Measurements from ENCODE around the gene RTKN. TPM values are rescaled to one million over a fixed set of nuclear protein-coding genes. Genes with fewer than 3 reads are reported as not detected.

Gene RTKN
- total RNA-seq, 5 donors from 2014 or later (not counting 1 experiment from before 2014, with no cell fraction given): 0.93 to 1.7 (median 0.96) TPM; not detected in 1

DNA sequence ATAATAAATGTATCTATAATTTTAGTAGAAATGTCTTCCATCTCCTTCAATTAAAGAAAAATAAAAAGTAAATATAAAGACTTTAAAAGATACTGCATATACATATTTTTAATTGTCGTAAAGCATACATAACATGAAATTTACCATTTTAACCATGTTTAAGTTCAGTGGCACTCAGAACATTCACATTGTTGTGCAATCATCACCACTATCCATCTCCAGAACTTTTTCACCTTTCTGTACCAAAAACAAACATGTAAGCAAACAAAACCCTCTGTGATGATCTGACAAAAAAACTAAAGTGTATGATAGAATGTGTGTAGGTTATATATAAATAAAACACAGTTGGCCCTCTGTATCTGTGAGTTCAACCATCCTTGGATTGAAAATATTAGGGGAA lies 48.2 kb downstream of the RTKN start:
- peaks cover 14 to 16% of the 10 kb centered on the region in 2 experiments for H3K4me1 ChIP-seq (ENCODE audit: control insufficient read depth in 1 of 2, extremely low read depth in 1 of 2, insufficient read depth in 2 of 2, low read length in 2 of 2)
- H3K27ac Mint-ChIP-seq: no peak overlapping the region
- no peak overlapping the region for H3K4me3 ChIP-seq (ENCODE audit: control insufficient read depth in 1 of 2, extremely low read depth in 1 of 2, low read length in 1 of 2)
- no peak for DNase-seq
- peaks cover 0 to 6% (median 4%) of the 10 kb centered on the region in 3 donors for H3K4me1 Mint-ChIP-seq
- ChIA-PET POLR2A (no interaction called here), CTCF (interaction anchor here in 1 of 2 donors (0.8 to 1.1 kb wide), 2 partner anchors 15 to 64 kb away, joined by 3 read pairs; no protein-coding TSS in a partner anchor)
- no peaks in the 10 kb centered on the region for H3K36me3 ChIP-seq (ENCODE audit: control insufficient read depth in 2 of 2, extremely low read depth in 1 of 2, insufficient read depth in 1 of 2, low read length in 1 of 2)
- peaks cover 0 to 8% of the 10 kb centered on the region in 2 donors for H3K27me3 Mint-ChIP-seq
- no CpG with 5 or more reads among the region's 1 CpG for WGBS (ENCODE audit: insufficient coverage)
- no peaks in the 10 kb centered on the region for H3K36me3 Mint-ChIP-seq
- no peak overlapping the region for H3K4me3 Mint-ChIP-seq
- peaks cover 0 to 7% of the 10 kb centered on the region in 2 experiments for H3K27me3 ChIP-seq (replicated peaks in 1 of 2; ENCODE audit: control insufficient read depth in 2 of 2, extremely low read depth in 1 of 2, insufficient read depth in 2 of 2, low read length in 1 of 2)
- no peak for ATAC-seq (replicated peaks in 1 of 4)
- H3K27ac ChIP-seq (ENCODE audit: low read length): no peak overlapping the region
- no peaks in the 10 kb centered on the region for H3K9me3 ChIP-seq
- H3K9me3 Mint-ChIP-seq: no peaks in the 10 kb centered on the region

DNA sequence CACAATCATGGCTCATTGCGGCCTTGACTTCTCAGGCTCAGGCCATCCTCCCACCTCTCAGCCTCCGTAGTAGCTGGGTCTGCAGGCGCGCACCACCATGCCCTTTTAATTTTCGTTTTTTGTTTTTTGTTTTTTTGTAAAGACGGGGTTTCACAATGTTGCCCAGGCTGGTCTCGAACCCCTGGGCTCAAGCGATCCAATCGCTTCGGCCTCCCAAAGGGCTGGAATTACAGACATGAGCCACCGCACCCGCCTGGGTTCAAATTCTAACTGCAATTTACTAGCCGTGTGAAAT lies 49.3 kb downstream of the RTKN start:
- Histone ChIP-seq H3K27ac (ENCODE audit: low read length) (no peak overlapping the region), H3K27me3 (replicated peaks in 1 of 2; ENCODE audit: control insufficient read depth in 2 of 2, extremely low read depth in 1 of 2, insufficient read depth in 2 of 2, low read length in 1 of 2) (peaks cover 0 to 6% of the 10 kb centered on the region in 2 experiments), H3K9me3 (no peaks in the 10 kb centered on the region), H3K36me3 (ENCODE audit: control insufficient read depth in 2 of 2, extremely low read depth in 1 of 2, insufficient read depth in 1 of 2, low read length in 1 of 2) (no peaks in the 10 kb centered on the region), H3K4me3 (ENCODE audit: control insufficient read depth in 1 of 2, extremely low read depth in 1 of 2, low read length in 1 of 2) (no peak overlapping the region), H3K4me1 (ENCODE audit: control insufficient read depth in 1 of 2, extremely low read depth in 1 of 2, insufficient read depth in 2 of 2, low read length in 2 of 2) (peaks cover 14 to 16% of the 10 kb centered on the region in 2 experiments)
- Mint-ChIP-seq H3K4me1 (peaks cover 0 to 6% (median 4%) of the 10 kb centered on the region in 3 donors), H3K36me3 (no peaks in the 10 kb centered on the region), H3K27ac (peak overlapping the region in 1 of 2 donors; percentile 100), H3K4me3 (no peak overlapping the region), H3K27me3 (peaks cover 0 to 8% of the 10 kb centered on the region in 2 donors), H3K9me3 (no peaks in the 10 kb centered on the region)
- ATAC-seq (replicated peaks in 1 of 4) (no peak), DNase-seq (no peak)
- CTCF ChIA-PET: interaction anchor here (0.6 to 1.4 kb wide), 5 partner anchors 17 to 272 kb away, joined by 3 to 5 read pairs (median 3); partner anchors contain the start of gene C2orf81 (in 1 of the 2)
- WGBS (ENCODE audit: insufficient coverage): 68% methylated on average over 8 of the region's 13 CpGs
- POLR2A ChIA-PET: interaction anchor here in 1 of 2 donors (1.2 kb wide), 1 partner anchor 28 kb away, joined by 4 read pairs; no protein-coding TSS in a partner anchor

DNA sequence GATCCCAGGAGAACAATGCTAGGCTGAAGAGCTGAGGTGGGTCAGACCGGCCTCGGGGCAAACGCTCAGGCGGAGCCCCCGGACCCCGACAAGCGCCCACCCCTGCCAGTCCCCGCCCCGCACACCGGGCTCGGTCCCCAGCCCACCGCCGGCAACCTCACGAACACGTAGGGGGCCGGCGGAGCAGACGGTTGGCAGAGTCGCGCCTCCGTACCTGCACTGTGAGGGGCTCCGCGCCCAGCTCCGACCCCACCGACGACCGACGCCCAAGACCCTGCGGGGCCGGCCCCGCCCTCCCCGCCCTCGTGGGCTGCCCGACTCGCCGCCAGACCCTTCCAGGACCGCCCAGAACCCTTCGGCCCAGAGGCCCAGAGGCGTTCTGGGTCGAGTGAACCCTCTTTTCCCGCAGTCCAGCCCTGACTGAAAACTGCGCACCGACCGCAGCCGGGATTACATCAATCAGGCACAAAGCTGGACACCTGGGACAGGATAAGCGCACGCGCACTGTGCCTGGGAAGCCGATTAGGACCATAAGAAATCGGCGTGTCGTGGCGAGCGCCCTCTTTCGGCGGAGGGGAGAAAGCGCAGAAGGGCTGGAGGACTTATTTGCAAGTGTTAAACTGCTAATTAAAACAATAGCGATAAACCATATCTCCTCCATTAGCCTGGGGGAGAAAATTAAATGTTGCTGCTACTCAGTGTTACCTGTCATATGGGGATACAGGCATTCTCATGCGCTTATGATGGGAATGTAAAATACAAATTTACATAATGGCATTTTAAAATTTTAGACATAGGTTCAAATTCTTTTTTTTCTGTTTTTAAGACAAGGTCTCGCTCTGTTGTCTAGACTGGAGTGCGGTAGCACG lies 49.9 kb downstream of the RTKN start:
- Mint-ChIP-seq H3K4me3 (peak overlapping the region in 1 of 3 donors; percentile 97), H3K27me3 (peaks cover 0 to 7% of the 10 kb centered on the region in 2 donors), H3K27ac (peak overlapping the region; percentile 99 to 100), H3K36me3 (no peaks in the 10 kb centered on the region), H3K9me3 (no peaks in the 10 kb centered on the region), H3K4me1 (peaks cover 0 to 6% (median 4%) of the 10 kb centered on the region in 3 donors)
- CTCF ChIA-PET: interaction anchor here (0.6 to 2.0 kb wide), 16 partner anchors 9 to 567 kb away, joined by 3 to 11 read pairs (median 4); partner anchors contain the start of genes C2orf81 (in 1 of the 2), MOB1A (in 1 of the 2) and STAMBP (in 1 of the 2)
- Histone ChIP-seq H3K9me3 (no peaks in the 10 kb centered on the region), H3K36me3 (ENCODE audit: control insufficient read depth in 2 of 2, extremely low read depth in 1 of 2, insufficient read depth in 1 of 2, low read length in 1 of 2) (no peaks in the 10 kb centered on the region), H3K4me1 (ENCODE audit: control insufficient read depth in 1 of 2, extremely low read depth in 1 of 2, insufficient read depth in 2 of 2, low read length in 2 of 2) (peaks cover 14 to 16% of the 10 kb centered on the region in 2 experiments), H3K27me3 (replicated peaks in 1 of 2; ENCODE audit: control insufficient read depth in 2 of 2, extremely low read depth in 1 of 2, insufficient read depth in 2 of 2, low read length in 1 of 2) (peaks cover 0 to 4% of the 10 kb centered on the region in 2 experiments), H3K4me3 (ENCODE audit: control insufficient read depth in 1 of 2, extremely low read depth in 1 of 2, low read length in 1 of 2) (peak overlapping the region; percentile 62 to 67), H3K27ac (ENCODE audit: low read length) (peak overlapping the region; percentile 90)
- DNase-seq (peak; percentile 87 to 98 (median 94)), ATAC-seq (replicated peaks in 1 of 4) (peak; percentile 88 to 92 (median 90))
- POLR2A ChIA-PET: interaction anchor here (0.6 to 1.2 kb wide), 4 partner anchors 28 to 1099 kb away, joined by 3 to 7 read pairs (median 4); no protein-coding TSS in a partner anchor
- WGBS (ENCODE audit: insufficient coverage): 2% methylated on average over 49 of the region's 62 CpGs

DNA sequence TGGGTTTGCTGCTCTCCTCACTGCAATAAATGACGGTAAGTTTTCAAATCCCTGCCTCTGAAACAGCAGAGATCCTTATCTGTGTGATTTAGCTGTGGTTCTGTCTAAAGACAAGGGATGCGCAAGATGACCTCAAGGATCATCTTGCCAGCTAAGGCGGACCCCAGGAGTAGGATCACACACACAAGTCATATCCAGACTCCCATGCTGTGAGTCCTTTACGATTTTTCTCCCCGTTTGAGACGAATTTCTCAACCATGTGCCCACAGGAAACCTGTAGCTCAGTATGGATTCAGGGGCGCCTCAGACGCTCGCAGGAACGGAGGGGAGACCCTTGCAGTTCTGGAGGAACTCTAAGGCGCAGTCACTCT lies 50.5 kb downstream of the RTKN start:
- POLR2A ChIA-PET: interaction anchor here (0.6 to 1.2 kb wide), 4 partner anchors 29 to 550 kb away, joined by 3 to 9 read pairs (median 5); partner anchors contain the start of gene MOB1A (in 1 of the 2)
- 1% methylated on average over 10 of the region's 11 CpGs for WGBS (ENCODE audit: insufficient coverage)
- CTCF ChIA-PET: interaction anchor here (0.5 to 2.0 kb wide), 15 partner anchors 9 to 567 kb away, joined by 3 to 11 read pairs (median 4); partner anchors contain the start of genes C2orf81 (in 1 of the 2), MOB1A (in 1 of the 2) and STAMBP (in 1 of the 2)
- Histone ChIP-seq H3K27me3 (replicated peaks in 1 of 2; ENCODE audit: control insufficient read depth in 2 of 2, extremely low read depth in 1 of 2, insufficient read depth in 2 of 2, low read length in 1 of 2) (peaks cover 0 to 4% of the 10 kb centered on the region in 2 experiments), H3K36me3 (ENCODE audit: control insufficient read depth in 2 of 2, extremely low read depth in 1 of 2, insufficient read depth in 1 of 2, low read length in 1 of 2) (no peaks in the 10 kb centered on the region), H3K27ac (ENCODE audit: low read length) (peak overlapping the region; percentile 90), H3K4me3 (ENCODE audit: control insufficient read depth in 1 of 2, extremely low read depth in 1 of 2, low read length in 1 of 2) (peak overlapping the region; percentile 60 to 67), H3K9me3 (no peaks in the 10 kb centered on the region), H3K4me1 (ENCODE audit: control insufficient read depth in 1 of 2, extremely low read depth in 1 of 2, insufficient read depth in 2 of 2, low read length in 2 of 2) (peaks cover 14 to 16% of the 10 kb centered on the region in 2 experiments)
- no peaks in the 10 kb centered on the region for H3K9me3 Mint-ChIP-seq
- peak overlapping the region in 1 of 3 donors; percentile 97 for H3K4me3 Mint-ChIP-seq
- H3K27ac Mint-ChIP-seq: peak overlapping the region; percentile 83 to 100
- ATAC-seq (replicated peaks in 1 of 4): peak in 2 of 4 experiments; percentile 26 to 48
- H3K4me1 Mint-ChIP-seq: peaks cover 0 to 6% (median 4%) of the 10 kb centered on the region in 3 donors
- peak in 2 of 35 experiments; percentile 13 to 14 for DNase-seq
- peaks cover 0 to 7% of the 10 kb centered on the region in 2 donors for H3K27me3 Mint-ChIP-seq
- H3K36me3 Mint-ChIP-seq: no peaks in the 10 kb centered on the region

DNA sequence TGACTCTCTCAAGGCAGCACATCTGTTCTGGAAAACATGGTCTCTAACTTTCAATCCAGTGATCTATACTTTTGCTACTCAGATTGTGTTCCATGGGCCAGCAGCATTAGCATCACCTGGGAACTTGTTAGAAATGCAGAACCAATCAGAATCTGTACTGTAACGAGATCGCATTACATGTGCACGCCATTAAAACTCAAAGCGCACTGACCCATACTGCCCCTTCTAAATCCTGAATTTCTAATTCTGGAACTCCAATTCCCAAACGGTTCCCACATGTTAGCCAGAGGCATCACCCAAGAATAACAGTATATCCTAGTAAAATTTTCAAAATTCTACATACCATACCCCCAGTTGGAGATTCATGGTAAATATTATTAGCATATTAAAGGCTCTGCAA lies 51.1 kb downstream of the RTKN start:
- peak overlapping the region in 1 of 3 donors; percentile 97 for H3K4me3 Mint-ChIP-seq
- H3K4me3 ChIP-seq (ENCODE audit: control insufficient read depth in 1 of 2, extremely low read depth in 1 of 2, low read length in 1 of 2): peak overlapping the region in 1 of 2 donors; percentile 67
- DNase-seq: no peak

DNA sequence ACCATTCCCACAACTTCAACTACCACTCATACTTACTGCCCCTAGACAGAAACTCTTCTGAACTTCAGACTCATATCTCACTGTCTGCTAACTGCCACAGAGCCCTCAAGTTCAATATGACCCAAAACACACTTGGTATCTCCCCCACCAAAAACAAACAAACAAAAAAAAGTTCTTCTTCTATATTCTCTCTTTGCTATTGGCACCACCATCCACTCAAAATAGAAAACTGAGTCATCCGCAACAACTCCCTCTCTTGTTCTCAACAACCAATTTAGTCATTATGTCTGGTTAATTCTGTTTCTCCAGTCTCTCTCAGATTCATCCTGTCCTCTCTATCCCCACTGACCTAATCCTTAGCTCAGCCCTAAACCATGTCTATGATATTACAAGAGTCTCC lies 54.4 kb downstream of the RTKN start:
- H3K27me3 Mint-ChIP-seq: no peaks in the 10 kb centered on the region
- DNase-seq (no peak), ATAC-seq (replicated peaks in 1 of 4) (no peak)
- H3K4me1 Mint-ChIP-seq: peaks cover 9 to 13% (median 12%) of the 10 kb centered on the region in 3 donors
- H3K4me1 ChIP-seq (ENCODE audit: control insufficient read depth in 1 of 2, extremely low read depth in 1 of 2, insufficient read depth in 2 of 2, low read length in 2 of 2): peaks cover 13 to 16% of the 10 kb centered on the region in 2 experiments
- ChIA-PET CTCF (no interaction called here), POLR2A (no interaction called here)
- H3K9me3 Mint-ChIP-seq: no peaks in the 10 kb centered on the region
- peaks cover 9% of the 10 kb centered on the region for H3K36me3 Mint-ChIP-seq
- no peaks in the 10 kb centered on the region for H3K27me3 ChIP-seq (replicated peaks in 1 of 2; ENCODE audit: control insufficient read depth in 2 of 2, extremely low read depth in 1 of 2, insufficient read depth in 2 of 2, low read length in 1 of 2)
- no peak overlapping the region for H3K4me3 Mint-ChIP-seq
- no peak overlapping the region for H3K27ac Mint-ChIP-seq
- H3K9me3 ChIP-seq: no peaks in the 10 kb centered on the region
- H3K27ac ChIP-seq (ENCODE audit: low read length): no peak overlapping the region
- no peak overlapping the region for H3K4me3 ChIP-seq (ENCODE audit: control insufficient read depth in 1 of 2, extremely low read depth in 1 of 2, low read length in 1 of 2)
- 80% methylated on average over 1 of the region's 1 CpG for WGBS (ENCODE audit: insufficient coverage)
- peaks cover 0 to 15% of the 10 kb centered on the region in 2 donors for H3K36me3 ChIP-seq (ENCODE audit: control insufficient read depth in 2 of 2, extremely low read depth in 1 of 2, insufficient read depth in 1 of 2, low read length in 1 of 2)

More for the DNA sequence above, 51.1 kb downstream of the RTKN start:
- peaks cover 0 to 6% (median 4%) of the 10 kb centered on the region in 3 donors for H3K4me1 Mint-ChIP-seq
- Histone ChIP-seq H3K9me3 (no peaks in the 10 kb centered on the region), H3K4me1 (ENCODE audit: control insufficient read depth in 1 of 2, extremely low read depth in 1 of 2, insufficient read depth in 2 of 2, low read length in 2 of 2) (peaks cover 14 to 16% of the 10 kb centered on the region in 2 experiments), H3K27ac (ENCODE audit: low read length) (no peak overlapping the region), H3K36me3 (ENCODE audit: control insufficient read depth in 2 of 2, extremely low read depth in 1 of 2, insufficient read depth in 1 of 2, low read length in 1 of 2) (no peaks in the 10 kb centered on the region), H3K27me3 (replicated peaks in 1 of 2; ENCODE audit: control insufficient read depth in 2 of 2, extremely low read depth in 1 of 2, insufficient read depth in 2 of 2, low read length in 1 of 2) (peaks cover 0 to 4% of the 10 kb centered on the region in 2 experiments)
- H3K36me3 Mint-ChIP-seq: no peaks in the 10 kb centered on the region
- H3K27me3 Mint-ChIP-seq: peaks cover 0 to 7% of the 10 kb centered on the region in 2 donors
- ATAC-seq (replicated peaks in 1 of 4): no peak
- H3K9me3 Mint-ChIP-seq: no peaks in the 10 kb centered on the region
- ChIA-PET POLR2A (interaction anchor here (0.6 to 0.9 kb wide), 2 partner anchors 179 to 212 kb away, joined by 6 to 9 read pairs; partner anchors contain the start of gene MOB1A (in 1 of the 2)), CTCF (interaction anchor here (0.5 to 2.0 kb wide), 11 partner anchors 10 to 566 kb away, joined by 3 to 11 read pairs (median 4); partner anchors contain the start of genes MOB1A (in 1 of the 2) and STAMBP (in 1 of the 2))
- WGBS (ENCODE audit: insufficient coverage): 91% methylated on average over 4 of the region's 5 CpGs
- peak overlapping the region in 1 of 2 donors; percentile 8 for H3K27ac Mint-ChIP-seq
